HL-60/S4 (cell line): ENCODE measurements around the gene RAI1.

Experiments used
- in situ Hi-C: fragments of 300-500 bp; cut with MboI; formaldehyde crosslinking; loops from 2 replicates; pipeline ENCODE4 v1.14.3; 2022; ENCODE audit warnings: low sequenced_read_pairs

RAI1 gene

GRCh38 chr17:17809531-17810083 lies 128.3 kb downstream of the RAI1 start:
- in situ Hi-C loops: no loop called here

GRCh38 chr17:17810084-17810894 lies 129.0 kb downstream of the RAI1 start:
- in situ Hi-C loops: no loop called here

- in situ Hi-C loops: no loop called here
These were observed 129.6 kb downstream of the RAI1 start for GRCh38 chr17:17810895-17811248.

GRCh38 chr17:17811381-17812210 lies 130.3 kb downstream of the RAI1 start:
- in situ Hi-C loops: no loop called here

- in situ Hi-C loops: no loop called here
These were observed 131.2 kb downstream of the RAI1 start for GRCh38 chr17:17812211-17813054.

GRCh38 chr17:17813055-17813724 lies 131.9 kb downstream of the RAI1 start:
- in situ Hi-C loops: no loop called here

- in situ Hi-C loops: no loop called here
These were observed 132.5 kb downstream of the RAI1 start for GRCh38 chr17:17813725-17814095.

GRCh38 chr17:17814162-17815061 lies 133.2 kb downstream of the RAI1 start:
- in situ Hi-C loops: no loop called here

GRCh38 chr17:17815062-17815406 lies 133.8 kb downstream of the RAI1 start:
- in situ Hi-C loops: no loop called here

- in situ Hi-C loops: no loop called here
These were observed 134.4 kb downstream of the RAI1 start for GRCh38 chr17:17815436-17816200.

- in situ Hi-C loops: no loop called here
These were observed 135.1 kb downstream of the RAI1 start for GRCh38 chr17:17816240-17816814.

GRCh38 chr17:17816831-17817551 lies 135.7 kb downstream of the RAI1 start:
- in situ Hi-C loops: no loop called here

- in situ Hi-C loops: no loop called here
These were observed 136.3 kb downstream of the RAI1 start for GRCh38 chr17:17817552-17817947.

- in situ Hi-C loops: no loop called here
These were observed 136.8 kb downstream of the RAI1 start for GRCh38 chr17:17818088-17818526.

- in situ Hi-C loops: no loop called here
These were observed 137.9 kb downstream of the RAI1 start for GRCh38 chr17:17819111-17819510.

GRCh38 chr17:17819561-17819995 lies 138.3 kb downstream of the RAI1 start:
- in situ Hi-C loops: no loop called here

GRCh38 chr17:17820046-17820445 lies 138.8 kb downstream of the RAI1 start:
- in situ Hi-C loops: no loop called here
